ENCODE measurements around the gene PTPN4. TPM values are rescaled to one million over a fixed set of nuclear protein-coding genes. Genes with fewer than 3 reads are reported as not detected.

Gene PTPN4
- total RNA-seq, 1 donor from 2014 or later, result 6.4 TPM

DNA sequence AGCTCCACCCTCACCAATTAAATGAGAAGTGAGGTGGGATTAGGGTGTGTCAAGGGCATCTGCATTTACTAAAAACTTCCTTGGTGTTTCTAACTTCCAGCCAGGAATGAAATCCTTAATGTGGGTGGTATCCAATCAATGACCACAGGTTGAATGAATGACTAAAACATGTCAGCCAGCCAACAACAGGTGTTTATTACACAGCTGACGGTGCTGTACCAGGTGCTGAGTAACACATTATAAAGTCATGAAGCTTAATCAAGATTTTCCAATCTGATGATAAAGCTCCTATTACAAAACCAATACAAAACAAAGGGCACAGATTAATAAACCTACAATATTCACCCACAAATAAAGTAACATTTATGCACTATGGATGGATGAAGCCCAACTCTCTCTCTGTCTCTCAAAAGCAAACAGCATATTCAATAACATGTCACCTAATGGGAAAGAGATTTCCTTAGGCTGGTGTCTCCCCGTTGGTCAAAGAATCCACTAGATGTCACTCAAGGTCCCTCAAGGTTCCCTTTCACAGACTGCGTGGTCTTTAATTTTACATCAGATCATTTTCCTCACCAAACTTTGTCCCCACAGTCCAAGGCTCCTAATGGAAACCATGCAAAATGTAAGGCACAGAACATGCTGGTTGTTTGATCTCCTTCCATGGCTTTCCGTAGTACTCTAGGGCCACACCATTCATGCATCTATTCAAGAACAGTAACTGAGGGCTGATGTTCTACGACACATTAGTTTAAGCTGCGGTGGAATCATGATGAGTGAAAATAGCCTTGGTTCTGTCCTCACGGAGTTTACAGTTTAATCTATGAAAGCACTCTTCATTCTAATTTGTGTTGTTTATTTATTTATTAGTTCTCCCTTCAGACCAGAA, 6.4 kb upstream of the PTPN4 start:
- TF ChIP-seq, protein P1, sequence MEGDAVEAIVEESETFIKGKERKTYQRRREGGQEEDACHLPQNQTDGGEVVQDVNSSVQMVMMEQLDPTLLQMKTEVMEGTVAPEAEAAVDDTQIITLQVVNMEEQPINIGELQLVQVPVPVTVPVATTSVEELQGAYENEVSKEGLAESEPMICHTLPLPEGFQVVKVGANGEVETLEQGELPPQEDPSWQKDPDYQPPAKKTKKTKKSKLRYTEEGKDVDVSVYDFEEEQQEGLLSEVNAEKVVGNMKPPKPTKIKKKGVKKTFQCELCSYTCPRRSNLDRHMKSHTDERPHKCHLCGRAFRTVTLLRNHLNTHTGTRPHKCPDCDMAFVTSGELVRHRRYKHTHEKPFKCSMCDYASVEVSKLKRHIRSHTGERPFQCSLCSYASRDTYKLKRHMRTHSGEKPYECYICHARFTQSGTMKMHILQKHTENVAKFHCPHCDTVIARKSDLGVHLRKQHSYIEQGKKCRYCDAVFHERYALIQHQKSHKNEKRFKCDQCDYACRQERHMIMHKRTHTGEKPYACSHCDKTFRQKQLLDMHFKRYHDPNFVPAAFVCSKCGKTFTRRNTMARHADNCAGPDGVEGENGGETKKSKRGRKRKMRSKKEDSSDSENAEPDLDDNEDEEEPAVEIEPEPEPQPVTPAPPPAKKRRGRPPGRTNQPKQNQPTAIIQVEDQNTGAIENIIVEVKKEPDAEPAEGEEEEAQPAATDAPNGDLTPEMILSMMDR (conservative IDR thresholded peaks at IDR 0.05; ENCODE audit: low read depth, low read length), result peak; percentile 74
- no peak for DNase-seq (ENCODE audit: low read depth)
- no peak overlapping the region for H3K4me3 ChIP-seq (ENCODE audit: low read depth, low read length)

DNA sequence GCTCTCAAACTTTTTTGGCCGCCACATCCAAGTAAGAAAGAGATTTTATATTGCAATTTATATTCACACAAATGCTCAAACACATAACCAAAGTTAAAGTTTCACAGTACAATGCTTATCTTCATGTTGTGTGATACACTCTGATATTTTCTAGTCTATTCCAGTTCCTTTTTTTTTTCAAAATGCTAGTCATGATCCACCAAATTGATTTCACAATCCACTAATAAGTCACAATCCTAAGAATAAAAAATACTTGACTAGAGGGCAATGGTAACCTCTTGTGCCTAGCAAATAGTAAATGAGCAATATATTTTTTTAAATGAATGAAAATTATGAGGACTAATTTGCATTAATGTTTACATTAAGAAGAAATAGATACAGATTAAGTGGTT, 5.8 kb upstream of the PTPN4 start:
- DNase-seq (ENCODE audit: low read depth), result no peak
- TF ChIP-seq, protein P1 (conservative IDR thresholded peaks at IDR 0.05; ENCODE audit: low read depth, low read length), result no peak

GRCh38 chr2:119755906-119756305, 3.8 kb upstream of the PTPN4 start:
- TF ChIP-seq, protein P1 (conservative IDR thresholded peaks at IDR 0.05; ENCODE audit: low read depth, low read length), result no peak
- DNase-seq (ENCODE audit: low read depth), result no peak

More for the DNA sequence above, 5.8 kb upstream of the PTPN4 start:
- no peak overlapping the region for H3K4me3 ChIP-seq (ENCODE audit: low read depth, low read length)

GRCh38 chr2:119756837-119757236, 2.9 kb upstream of the PTPN4 start:
- no peak overlapping the region for H3K4me3 ChIP-seq (ENCODE audit: low read depth, low read length)
- DNase-seq (ENCODE audit: low read depth), result no peak
- TF ChIP-seq, protein P1 (conservative IDR thresholded peaks at IDR 0.05; ENCODE audit: low read depth, low read length), result no peak

More at GRCh38 chr2:119755906-119756305, 3.8 kb upstream of the PTPN4 start:
- H3K4me3 ChIP-seq (ENCODE audit: low read depth, low read length), result no peak overlapping the region

- DNase-seq (ENCODE audit: low read depth), result no peak
- TF ChIP-seq, protein P1 (conservative IDR thresholded peaks at IDR 0.05; ENCODE audit: low read depth, low read length), result no peak
- peak overlapping the region; percentile 72 for H3K4me3 ChIP-seq (ENCODE audit: low read depth, low read length)
These were observed 756 bp upstream of the PTPN4 start for GRCh38 chr2:119758881-119759450.

GRCh38 chr2:119760237-119760955, 674 bp downstream of the PTPN4 start:
- DNase-seq (ENCODE audit: low read depth), result no peak
- H3K4me3 ChIP-seq (ENCODE audit: low read depth, low read length), result peak overlapping the region; percentile 72
- TF ChIP-seq, protein P1 (conservative IDR thresholded peaks at IDR 0.05; ENCODE audit: low read depth, low read length), result no peak

Measured in epithelial cell of proximal tubule (primary cell).